Hematopoietic multipotent progenitor cell treated with erythropoietin and hydrocortisone succinate and interleukin-3 and kit ligand, for 15 days (in vitro differentiated cells): ENCODE measurements around the gene WDR37.
"Not testable (repeated sequence)": the region's sequence is repeated elsewhere in the genome, so short reads cannot be mapped to it uniquely, and the experiment has no call there.

Experiments used
- DNase-seq: peaks from one replicate; pipeline ENCODE4 v3.0.0-alpha.2; 2015; ENCODE audit warnings: low spot score

WDR37 gene

GRCh38 chr10:1107679-1108078 lies 51.5 kb downstream of the WDR37 start:
- DNase-seq = no peak

- peak; percentile 7 for DNase-seq
Observed at GRCh38 chr10:1109795-1110673, 53.8 kb downstream of the WDR37 start.

GRCh38 chr10:1110674-1111119 lies 54.5 kb downstream of the WDR37 start:
- no peak for DNase-seq

GRCh38 chr10:1114315-1114714 lies 58.1 kb downstream of the WDR37 start:
- DNase-seq = no peak

- DNase-seq = no peak
Observed at GRCh38 chr10:1114719-1115606, 58.8 kb downstream of the WDR37 start.

GRCh38 chr10:1115607-1115955 lies 59.4 kb downstream of the WDR37 start:
- no peak for DNase-seq

GRCh38 chr10:1116051-1116450 lies 59.9 kb downstream of the WDR37 start:
- DNase-seq = no peak

GRCh38 chr10:1116696-1117280 lies 60.6 kb downstream of the WDR37 start:
- no peak for DNase-seq

GRCh38 chr10:1117651-1118050 lies 61.5 kb downstream of the WDR37 start:
- no peak for DNase-seq

- DNase-seq = not testable (repeated sequence)
Observed at GRCh38 chr10:1118318-1118717, 62.1 kb downstream of the WDR37 start.

- no peak for DNase-seq
Observed at GRCh38 chr10:1119027-1119426, 62.8 kb downstream of the WDR37 start.

GRCh38 chr10:1119501-1119900 lies 63.3 kb downstream of the WDR37 start:
- DNase-seq = no peak

GRCh38 chr10:1120306-1120705 lies 64.1 kb downstream of the WDR37 start:
- DNase-seq = no peak

GRCh38 chr10:1120801-1121211 lies 64.6 kb downstream of the WDR37 start:
- DNase-seq = no peak

GRCh38 chr10:1121271-1121970 lies 65.2 kb downstream of the WDR37 start:
- no peak for DNase-seq

- no peak for DNase-seq
Observed at GRCh38 chr10:1122349-1122748, 66.2 kb downstream of the WDR37 start.

- no peak for DNase-seq
Observed at GRCh38 chr10:1123198-1123597, 67.0 kb downstream of the WDR37 start.

- DNase-seq = no peak
Observed at GRCh38 chr10:1123972-1124371, 67.8 kb downstream of the WDR37 start.

GRCh38 chr10:1124796-1125195 lies 68.6 kb downstream of the WDR37 start:
- no peak for DNase-seq

GRCh38 chr10:1126461-1126860 lies 70.3 kb downstream of the WDR37 start:
- no peak for DNase-seq

- DNase-seq = no peak
Observed at GRCh38 chr10:1127629-1128028, 71.4 kb downstream of the WDR37 start.

- DNase-seq = no peak
Observed at GRCh38 chr10:1128115-1128514, 71.9 kb downstream of the WDR37 start.
